ENCODE results near the gene MAPK9.
"Not testable (repeated sequence)": the region's sequence is repeated elsewhere in the genome, so short reads cannot be mapped to it uniquely, and the experiment has no call there.

MAPK9 gene

GRCh38 chr5:180211761-180212035 lies 80.2 kb downstream of the MAPK9 start:
- Histone ChIP-seq H3K9ac (ENCODE audit: low read length) (no peak overlapping the region), H4K8ac (ENCODE audit: low read depth, low read length) (no peak overlapping the region), H3K23ac (ENCODE audit: low read length) (no peak overlapping the region), H3K79me1 (ENCODE audit: low read length) (no peaks in the 10 kb centered on the region), H3K4ac (ENCODE audit: low read depth, low read length) (no peak overlapping the region), H3K14ac (ENCODE audit: low read length) (no peak overlapping the region), H3K27ac (ENCODE audit: low read depth, low read length) (no peak overlapping the region), H3K79me2 (ENCODE audit: control insufficient read depth, insufficient read depth, low read length, poor library complexity) (no peaks in the 10 kb centered on the region), H2AFZ (ENCODE audit: insufficient read depth, low read length, poor library complexity) (no peak overlapping the region), H3K4me3 (ENCODE audit: low read depth, low read length) (no peak overlapping the region), H3K4me1 (ENCODE audit: control insufficient read depth in 1 of 2, insufficient read depth in 2 of 2, low read length in 2 of 2) (peaks cover 5 to 6% of the 10 kb centered on the region in 2 experiments), H3K18ac (ENCODE audit: low read length) (no peak overlapping the region), H3K4me2 (ENCODE audit: low read length) (no peak overlapping the region), H4K91ac (ENCODE audit: low read depth, low read length) (no peak overlapping the region), H3K36me3 (ENCODE audit: control insufficient read depth in 1 of 2, insufficient read depth in 2 of 2, low read length in 2 of 2) (no peaks in the 10 kb centered on the region), H4K12ac (ENCODE audit: low read depth, low read length) (no peak overlapping the region), H3K27me3 (ENCODE audit: insufficient read depth, low read length) (peaks cover 7% of the 10 kb centered on the region), H2BK12ac (ENCODE audit: low read length) (no peak overlapping the region), H2BK5ac (ENCODE audit: low read depth, low read length, poor library complexity) (no peak overlapping the region), H3K9me3 (ENCODE audit: insufficient read depth, low read depth, low read length) (peaks cover 15% of the 10 kb centered on the region), H2AK5ac (ENCODE audit: low read length) (no peak overlapping the region), H2BK120ac (ENCODE audit: insufficient read depth, low read length, poor library complexity) (no peak overlapping the region)
- DNase-seq: no peak
- WGBS (ENCODE audit: extremely low coverage, insufficient coverage, insufficient read length): no CpG with 5 or more reads among the region's 4 CpGs

- Histone ChIP-seq H4K8ac (ENCODE audit: low read depth, low read length) (no peak overlapping the region), H3K9ac (ENCODE audit: low read length) (no peak overlapping the region), H3K9me3 (ENCODE audit: insufficient read depth, low read depth, low read length) (peaks cover 9% of the 10 kb centered on the region), H2BK12ac (ENCODE audit: low read length) (no peak overlapping the region), H3K79me2 (ENCODE audit: control insufficient read depth, insufficient read depth, low read length, poor library complexity) (no peaks in the 10 kb centered on the region), H3K14ac (ENCODE audit: low read length) (no peak overlapping the region), H3K23ac (ENCODE audit: low read length) (no peak overlapping the region), H3K4me3 (ENCODE audit: low read depth, low read length) (no peak overlapping the region), H3K4ac (ENCODE audit: low read depth, low read length) (no peak overlapping the region), H3K79me1 (ENCODE audit: low read length) (no peaks in the 10 kb centered on the region), H3K27ac (ENCODE audit: low read depth, low read length) (no peak overlapping the region), H4K91ac (ENCODE audit: low read depth, low read length) (no peak overlapping the region), H3K4me2 (ENCODE audit: low read length) (no peak overlapping the region), H2BK5ac (ENCODE audit: low read depth, low read length, poor library complexity) (no peak overlapping the region), H2AFZ (ENCODE audit: insufficient read depth, low read length, poor library complexity) (no peak overlapping the region), H3K18ac (ENCODE audit: low read length) (no peak overlapping the region), H3K27me3 (ENCODE audit: insufficient read depth, low read length) (peaks cover 7% of the 10 kb centered on the region), H3K36me3 (ENCODE audit: control insufficient read depth in 1 of 2, insufficient read depth in 2 of 2, low read length in 2 of 2) (no peaks in the 10 kb centered on the region), H2AK5ac (ENCODE audit: low read length) (no peak overlapping the region), H4K12ac (ENCODE audit: low read depth, low read length) (no peak overlapping the region), H3K4me1 (ENCODE audit: control insufficient read depth in 1 of 2, insufficient read depth in 2 of 2, low read length in 2 of 2) (peaks cover 5 to 6% of the 10 kb centered on the region in 2 experiments), H2BK120ac (ENCODE audit: insufficient read depth, low read length, poor library complexity) (no peak overlapping the region)
- DNase-seq: no peak
- no CpG with 5 or more reads among the region's 16 CpGs for WGBS (ENCODE audit: extremely low coverage, insufficient coverage, insufficient read length)
Observed at GRCh38 chr5:180210961-180211760, 80.7 kb downstream of the MAPK9 start.

- no CpG with 5 or more reads among the region's 12 CpGs for whole genome bisulfite sequencing (ENCODE audit: extremely low coverage, insufficient coverage, insufficient read length)
- H3K23ac ChIP-seq (ENCODE audit: low read length); H3K36me3 ChIP-seq (ENCODE audit: control insufficient read depth in 1 of 2, insufficient read depth in 2 of 2, low read length in 2 of 2): not testable (repeated sequence)
Observed at GRCh38 chr5:180210077-180210476, 81.8 kb downstream of the MAPK9 start.

GRCh38 chr5:180209137-180209581 lies 82.7 kb downstream of the MAPK9 start, which contains the start of gene RASGEF1C:
RASGEF1C (minus strand) TSS chr5:180209211; CDS start chr5:180138052, 71,159 bp downstream.
- peaks cover 5 to 6% of the 10 kb centered on the region in 2 experiments for H3K4me1 ChIP-seq (ENCODE audit: control insufficient read depth in 1 of 2, insufficient read depth in 2 of 2, low read length in 2 of 2)
- no peak within 1 kb of the TSS for H2BK5ac ChIP-seq (ENCODE audit: low read depth, low read length, poor library complexity)
- H4K12ac ChIP-seq (ENCODE audit: low read depth, low read length): peak within 1 kb of the TSS; percentile 63
- peak within 1 kb of the TSS; percentile 82 for H3K4me2 ChIP-seq (ENCODE audit: low read length)
- no peak within 1 kb of the TSS for H3K9ac ChIP-seq (ENCODE audit: low read length)
- DNase-seq: peak; percentile 66 to 89
- H3K23ac ChIP-seq (ENCODE audit: low read length): no peak within 1 kb of the TSS
- peak within 1 kb of the TSS; percentile 73 for H3K4me3 ChIP-seq (ENCODE audit: low read depth, low read length)
- H3K27ac ChIP-seq (ENCODE audit: low read depth, low read length): no peak within 1 kb of the TSS
- peaks cover 8% of the 10 kb centered on the region for H3K9me3 ChIP-seq (ENCODE audit: insufficient read depth, low read depth, low read length)
- H2AK5ac ChIP-seq (ENCODE audit: low read length): no peak within 1 kb of the TSS
- H3K18ac ChIP-seq (ENCODE audit: low read length): peak within 1 kb of the TSS; percentile 30
- H4K91ac ChIP-seq (ENCODE audit: low read depth, low read length): no peak within 1 kb of the TSS
- no peak within 1 kb of the TSS for H3K4ac ChIP-seq (ENCODE audit: low read depth, low read length)
- peak within 1 kb of the TSS; percentile 4 for H3K14ac ChIP-seq (ENCODE audit: low read length)
- peak within 1 kb of the TSS; percentile 34 for H4K8ac ChIP-seq (ENCODE audit: low read depth, low read length)
- no CpG with 5 or more reads among the region's 55 CpGs for WGBS (ENCODE audit: extremely low coverage, insufficient coverage, insufficient read length)
- no peak within 1 kb of the TSS for H2BK120ac ChIP-seq (ENCODE audit: insufficient read depth, low read length, poor library complexity)
- peaks cover 7% of the 10 kb centered on the region for H3K27me3 ChIP-seq (ENCODE audit: insufficient read depth, low read length)
- no peak within 1 kb of the TSS for H2BK12ac ChIP-seq (ENCODE audit: low read length)
- no peaks in the 10 kb centered on the region for H3K79me2 ChIP-seq (ENCODE audit: control insufficient read depth, insufficient read depth, low read length, poor library complexity)
- H3K36me3 ChIP-seq (ENCODE audit: control insufficient read depth in 1 of 2, insufficient read depth in 2 of 2, low read length in 2 of 2): no peaks in the 10 kb centered on the region
- no peaks in the 10 kb centered on the region for H3K79me1 ChIP-seq (ENCODE audit: low read length)
- peak within 1 kb of the TSS; percentile 75 for H2AFZ ChIP-seq (ENCODE audit: insufficient read depth, low read length, poor library complexity)

More at GRCh38 chr5:180210077-180210476, 81.8 kb downstream of the MAPK9 start:
- not testable (repeated sequence) for H2AFZ ChIP-seq (ENCODE audit: insufficient read depth, low read length, poor library complexity); H2BK12ac ChIP-seq (ENCODE audit: low read length); H3K18ac ChIP-seq (ENCODE audit: low read length); H3K79me2 ChIP-seq (ENCODE audit: control insufficient read depth, insufficient read depth, low read length, poor library complexity); H3K14ac ChIP-seq (ENCODE audit: low read length); H3K4me3 ChIP-seq (ENCODE audit: low read depth, low read length); H3K27ac ChIP-seq (ENCODE audit: low read depth, low read length); H2BK120ac ChIP-seq (ENCODE audit: insufficient read depth, low read length, poor library complexity); H3K79me1 ChIP-seq (ENCODE audit: low read length); H2AK5ac ChIP-seq (ENCODE audit: low read length); H3K4ac ChIP-seq (ENCODE audit: low read depth, low read length); H4K8ac ChIP-seq (ENCODE audit: low read depth, low read length); H3K9me3 ChIP-seq (ENCODE audit: insufficient read depth, low read depth, low read length); H4K91ac ChIP-seq (ENCODE audit: low read depth, low read length); H3K27me3 ChIP-seq (ENCODE audit: insufficient read depth, low read length); H2BK5ac ChIP-seq (ENCODE audit: low read depth, low read length, poor library complexity); H4K12ac ChIP-seq (ENCODE audit: low read depth, low read length); H3K4me2 ChIP-seq (ENCODE audit: low read length); DNase-seq; H3K9ac ChIP-seq (ENCODE audit: low read length); H3K4me1 ChIP-seq (ENCODE audit: control insufficient read depth in 1 of 2, insufficient read depth in 2 of 2, low read length in 2 of 2)

Measured in trophoblast cell (in vitro differentiated cells and primary cell).